Breast epithelium (tissue), 4 donors: Measurements from ENCODE around the gene LRPPRC. TPM values are rescaled to one million over a fixed set of nuclear protein-coding genes. Genes with fewer than 3 reads are reported as not detected.

Source experiments
- DNase-seq, 2 donors: peaks; one replicate each; pipeline ENCODE4 v3.0.0-alpha.2; 2019; ENCODE audit warnings: low spot score in 2 of 2
- H3K27ac ChIP-seq, 2 donors: fragments of 200-600 bp; sonication (generic) in 1 of 2; one replicate each; pipeline ENCODE4 v1.5.1; 2016 to 2019; ENCODE audit warnings: mild to moderate bottlenecking in 1 of 2
- H3K27me3 ChIP-seq, 2 donors: fragments of 200-600 bp; sonication (generic) in 1 of 2; one replicate each; pipeline versions ENCODE4 v1.5.1 to v1.6.0; 2017 to 2019; ENCODE audit warnings: control low read depth in 1 of 2, mild to moderate bottlenecking in 1 of 2
- H3K36me3 ChIP-seq: fragments of 200-600 bp; one replicate; pipeline ENCODE4 v1.5.1; 2019
- H3K4me1 ChIP-seq, 2 donors: fragments of 200-600 bp; sonication (generic); one replicate each; pipeline ENCODE4 v1.5.1; 2016 to 2019; ENCODE audit warnings: control low read depth in 1 of 2
- H3K4me3 ChIP-seq, 3 donors: fragments of 200-600 bp; sonication (generic); 1 replicate in 2 of 3; 2 replicates in 1 of 3; pipeline ENCODE4 v1.5.1; 2016 to 2019; ENCODE audit warnings: mild to moderate bottlenecking in 3 of 3, moderate library complexity in 2 of 3
- H3K9me3 ChIP-seq, 2 donors: fragments of 200-600 bp; sonication (generic) in 1 of 2; one replicate each; pipeline ENCODE4 v1.5.1; 2016 to 2019; ENCODE audit warnings: control low read depth in 1 of 2
- POLR2A ChIP-seq: fragments of 450-650 bp; IDR thresholded peaks from one replicate; pipeline ENCODE4 v1.6.1; 2016; ENCODE audit warnings: antibody characterized with exemption, mild to moderate bottlenecking, moderate library complexity
- POLR2AphosphoS5 ChIP-seq, 3 donors: sonication (generic); formaldehyde crosslinking; IDR thresholded peaks; one replicate each; pipeline ENCODE4 v1.6.1; 2017; ENCODE audit warnings: antibody characterized with exemption in 3 of 3
- intact Hi-C: fragments of 100-400 bp; cut with DNase I; formaldehyde crosslinking; loops from one replicate; pipeline ENCODE4 v1.15.1; 2023; ENCODE audit warnings: low total_unique reads
- total RNA-seq, 3 donors: library from RNA; depleted of rRNA; stranded (reverse); fragments of >200 nt; gene quantifications; one replicate each; pipeline ENCODE4 v1.1.0, GENCODE V29; 2016
- TF ChIP-seq, protein P1 (sequence below), 3 donors: fragments of 450-650 bp; IDR thresholded peaks; one replicate each; pipeline ENCODE4 v1.5.1; 2016 to 2017; ENCODE audit warnings: antibody characterized with exemption in 3 of 3, mild to moderate bottlenecking in 3 of 3, moderate library complexity in 3 of 3

The LRPPRC gene
- total RNA-seq, 3 donors from 2014 or later, result 61.6 to 75.4 (median 65.1) TPM

DNA sequence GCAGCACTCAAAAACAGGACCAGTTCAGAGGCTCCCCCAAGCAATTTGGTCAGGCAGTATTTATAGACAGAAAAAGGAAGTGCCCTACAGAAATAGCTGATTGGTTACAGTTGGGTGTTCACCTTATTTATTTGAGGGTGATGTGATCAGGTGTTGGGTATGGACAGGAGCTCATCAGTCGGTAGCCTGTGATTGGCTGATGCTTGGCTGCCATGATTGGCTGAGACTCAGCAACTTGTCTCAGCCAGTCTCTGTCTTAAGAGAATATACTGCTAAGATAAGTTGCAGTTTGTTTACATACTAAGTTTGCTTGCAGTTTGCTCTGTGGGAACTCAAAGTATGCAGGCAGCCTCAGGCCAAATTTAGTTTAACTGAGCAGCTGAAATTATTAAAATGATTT, 147.6 kb downstream of the LRPPRC start:
- no peak overlapping the region for H3K27ac ChIP-seq
- H3K27me3 ChIP-seq, result peaks cover 0 to 13% of the 10 kb centered on the region in 2 donors
- no peak for DNase-seq
- H3K9me3 ChIP-seq, result no peaks in the 10 kb centered on the region
- H3K4me3 ChIP-seq, result no peak overlapping the region
- no peaks in the 10 kb centered on the region for H3K4me1 ChIP-seq
- TF ChIP-seq, protein P1, sequence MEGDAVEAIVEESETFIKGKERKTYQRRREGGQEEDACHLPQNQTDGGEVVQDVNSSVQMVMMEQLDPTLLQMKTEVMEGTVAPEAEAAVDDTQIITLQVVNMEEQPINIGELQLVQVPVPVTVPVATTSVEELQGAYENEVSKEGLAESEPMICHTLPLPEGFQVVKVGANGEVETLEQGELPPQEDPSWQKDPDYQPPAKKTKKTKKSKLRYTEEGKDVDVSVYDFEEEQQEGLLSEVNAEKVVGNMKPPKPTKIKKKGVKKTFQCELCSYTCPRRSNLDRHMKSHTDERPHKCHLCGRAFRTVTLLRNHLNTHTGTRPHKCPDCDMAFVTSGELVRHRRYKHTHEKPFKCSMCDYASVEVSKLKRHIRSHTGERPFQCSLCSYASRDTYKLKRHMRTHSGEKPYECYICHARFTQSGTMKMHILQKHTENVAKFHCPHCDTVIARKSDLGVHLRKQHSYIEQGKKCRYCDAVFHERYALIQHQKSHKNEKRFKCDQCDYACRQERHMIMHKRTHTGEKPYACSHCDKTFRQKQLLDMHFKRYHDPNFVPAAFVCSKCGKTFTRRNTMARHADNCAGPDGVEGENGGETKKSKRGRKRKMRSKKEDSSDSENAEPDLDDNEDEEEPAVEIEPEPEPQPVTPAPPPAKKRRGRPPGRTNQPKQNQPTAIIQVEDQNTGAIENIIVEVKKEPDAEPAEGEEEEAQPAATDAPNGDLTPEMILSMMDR (IDR thresholded peaks at IDR 0.05), result no peak
- TF ChIP-seq POLR2A (no peak), POLR2AphosphoS5 (IDR thresholded peaks at IDR 0.05) (no peak)
- intact Hi-C loops, result no loop called here
- H3K36me3 ChIP-seq, result no peaks in the 10 kb centered on the region

GRCh38 chr2:43846140-43846793, 149.5 kb downstream of the LRPPRC start:
- Histone ChIP-seq H3K27ac (no peak overlapping the region), H3K36me3 (no peaks in the 10 kb centered on the region), H3K9me3 (no peaks in the 10 kb centered on the region), H3K27me3 (no peaks in the 10 kb centered on the region), H3K4me1 (no peaks in the 10 kb centered on the region), H3K4me3 (no peak overlapping the region)
- TF ChIP-seq, protein P1 (IDR thresholded peaks at IDR 0.05), result no peak
- TF ChIP-seq POLR2AphosphoS5 (IDR thresholded peaks at IDR 0.05) (no peak), POLR2A (no peak)
- intact Hi-C loops, result no loop called here
- no peak for DNase-seq

GRCh38 chr2:43845181-43845580, 150.6 kb downstream of the LRPPRC start:
- H3K4me3 ChIP-seq, result no peak overlapping the region
- H3K27ac ChIP-seq, result no peak overlapping the region
- H3K4me1 ChIP-seq, result no peaks in the 10 kb centered on the region
- TF ChIP-seq POLR2AphosphoS5 (IDR thresholded peaks at IDR 0.05) (no peak), POLR2A (no peak)
- TF ChIP-seq, protein P1 (IDR thresholded peaks at IDR 0.05), result no peak
- H3K27me3 ChIP-seq, result no peaks in the 10 kb centered on the region
- intact Hi-C loops, result no loop called here
- DNase-seq, result no peak
- H3K36me3 ChIP-seq, result no peaks in the 10 kb centered on the region
- H3K9me3 ChIP-seq, result no peaks in the 10 kb centered on the region

DNA sequence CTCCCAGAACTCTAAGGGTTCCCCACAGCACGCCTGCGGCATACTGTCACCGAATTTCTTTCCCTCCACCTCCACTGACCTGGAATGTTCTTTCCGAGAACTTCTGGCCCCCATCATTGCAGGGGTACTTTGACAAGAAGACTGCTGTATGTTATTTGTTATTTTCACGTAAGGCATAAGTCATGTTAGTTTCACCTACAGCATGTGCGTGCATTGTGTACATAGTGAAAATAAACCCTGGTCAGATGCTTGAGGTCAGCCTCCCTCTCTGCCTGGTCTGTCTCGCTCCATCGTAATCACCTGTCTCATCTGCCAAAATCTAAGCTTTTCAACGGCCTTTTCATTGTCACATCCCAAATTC, 152.9 kb downstream of the LRPPRC start:
- H3K4me3 ChIP-seq, result no peak overlapping the region
- H3K9me3 ChIP-seq, result no peaks in the 10 kb centered on the region
- H3K27ac ChIP-seq, result no peak overlapping the region
- no peaks in the 10 kb centered on the region for H3K36me3 ChIP-seq
- TF ChIP-seq POLR2A (no peak), POLR2AphosphoS5 (IDR thresholded peaks at IDR 0.05) (no peak)
- TF ChIP-seq, protein P1 (IDR thresholded peaks at IDR 0.05), result no peak
- no peaks in the 10 kb centered on the region for H3K27me3 ChIP-seq
- DNase-seq, result no peak
- H3K4me1 ChIP-seq, result no peaks in the 10 kb centered on the region
- intact Hi-C loops, result no loop called here

- intact Hi-C loops, result no loop called here
- no peak for TF ChIP-seq POLR2A
- TF ChIP-seq, protein P1 (IDR thresholded peaks at IDR 0.05), result no peak
- TF ChIP-seq POLR2AphosphoS5 (IDR thresholded peaks at IDR 0.05), result no peak
- H3K9me3 ChIP-seq, result no peaks in the 10 kb centered on the region
- no peaks in the 10 kb centered on the region for H3K27me3 ChIP-seq
- DNase-seq, result peak in 1 of 2 donors; percentile 4
- no peaks in the 10 kb centered on the region for H3K36me3 ChIP-seq
- H3K4me3 ChIP-seq, result no peak overlapping the region
- no peak overlapping the region for H3K27ac ChIP-seq
- H3K4me1 ChIP-seq, result no peaks in the 10 kb centered on the region
Measured at GRCh38 chr2:43841949-43842865, 153.6 kb downstream of the LRPPRC start.
